Activated CD4-positive, alpha-beta T cell treated with anti-CD3 and anti-CD28 coated beads for 36 hours (primary cell): ENCODE data around the gene PLCXD3. TPM values are rescaled to one million over a fixed set of nuclear protein-coding genes. Genes with fewer than 3 reads are reported as not detected.
A peak's percentile ranks its signal among the peaks of the same experiment; 100 is the strongest.
"Not testable (repeated sequence)": the region's sequence is repeated elsewhere in the genome, so short reads cannot be mapped to it uniquely, and the experiment has no call there.

ENCODE experiments used
- ATAC-seq: fragments of 200-7000 bp; cut with Tn5 transposase; one replicate; pipeline ENCODE4 v1.10.0; 2021; ENCODE audit warnings: mild to moderate bottlenecking, moderate library complexity
- CTCF ChIA-PET: fragments of 350-600 bp; sonication (Branson Sonifier 250); formaldehyde crosslinking; loops from one replicate; lab custom pipeline; 2021; ENCODE audit warnings: antibody characterized with exemption; lab: Charles Lee
- POLR2A ChIA-PET: fragments of 350-600 bp; sonication (Branson Sonifier 250); formaldehyde crosslinking; loops from one replicate; lab custom pipeline; 2021; ENCODE audit warnings: antibody characterized with exemption, inconsistent platforms; lab: Charles Lee
- DNase-seq: peaks from one replicate; pipeline ENCODE4 v3.0.0-alpha.2; 2020
- H3K27ac Mint-ChIP-seq: one replicate; pipeline ENCODE4 v1.8.0; 2021; ENCODE audit warnings: mixed read lengths
- H3K27me3 Mint-ChIP-seq: one replicate; pipeline ENCODE4 v1.8.0; 2021; ENCODE audit warnings: mixed read lengths
- H3K36me3 Mint-ChIP-seq: one replicate; pipeline ENCODE4 v1.8.0; 2021; ENCODE audit warnings: low read depth, mixed read lengths
- H3K4me1 Mint-ChIP-seq: one replicate; pipeline ENCODE4 v1.8.0; 2021; ENCODE audit warnings: mixed read lengths
- H3K4me3 Mint-ChIP-seq: one replicate; pipeline ENCODE4 v1.8.0; 2021; ENCODE audit warnings: mild to moderate bottlenecking, moderate library complexity, mixed read lengths
- H3K9me3 Mint-ChIP-seq: one replicate; pipeline ENCODE4 v1.8.0; 2021; ENCODE audit warnings: low read depth, mixed read lengths
- intact Hi-C, 2 experiments: fragments of 100-400 bp; cut with DNase I in 1 of 2; cut with micrococcal nuclease in 1 of 2; formaldehyde crosslinking; loops; one replicate each; pipeline versions ENCODE4 v1.14.2 to v1.15.1; 2022 to 2024; cut with DNase I, micrococcal nuclease
- total RNA-seq, 2 experiments: library from RNA; stranded (reverse); gene quantifications; one replicate each; pipeline ENCODE4 v1.2.3, GENCODE V29; 2021

PLCXD3 gene
- total RNA-seq, 2 experiments from 2014 or later, result not detected

- intact Hi-C loops, result no loop called here
- CTCF ChIA-PET, result no interaction called here
- POLR2A ChIA-PET, result no interaction called here
- H3K9me3 Mint-ChIP-seq, result no peaks in the 10 kb centered on the region
- H3K4me3 Mint-ChIP-seq, result no peak overlapping the region
- no peaks in the 10 kb centered on the region for H3K4me1 Mint-ChIP-seq
- no peak overlapping the region for H3K27ac Mint-ChIP-seq
- DNase-seq (no peak), ATAC-seq (no peak)
- no peaks in the 10 kb centered on the region for H3K36me3 Mint-ChIP-seq
- H3K27me3 Mint-ChIP-seq, result no peaks in the 10 kb centered on the region
Observed at GRCh38 chr5:41339339-41339738, 171.1 kb downstream of the PLCXD3 start.

DNA sequence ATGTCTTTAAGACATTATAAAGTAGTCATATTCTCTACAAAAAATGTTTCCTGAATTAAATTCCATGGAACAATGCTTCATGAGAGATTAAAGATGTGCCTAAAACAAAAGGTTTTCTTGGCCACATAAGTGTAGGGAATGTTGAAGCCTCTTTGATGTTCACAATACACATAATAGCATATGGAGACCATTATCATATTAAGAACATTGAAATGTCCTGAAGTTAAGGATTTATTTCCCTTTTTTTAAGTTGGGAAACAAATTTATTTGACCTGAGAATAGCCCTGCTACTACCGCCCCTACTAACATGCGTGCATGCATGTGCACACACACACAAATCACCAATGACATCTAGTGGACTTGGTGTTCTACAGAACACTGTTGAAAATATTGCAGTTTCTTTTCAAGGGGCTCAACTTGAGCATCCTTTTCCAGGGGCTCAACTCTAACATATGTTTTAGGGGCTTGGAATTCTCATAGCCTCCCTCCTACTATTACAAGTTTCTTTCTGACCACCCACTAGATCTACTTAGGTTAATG, 172.2 kb downstream of the PLCXD3 start:
- no peak for DNase-seq
- no peak for ATAC-seq
- ChIA-PET POLR2A (no interaction called here), CTCF (no interaction called here)
- no peak overlapping the region for H3K4me3 Mint-ChIP-seq
- no peaks in the 10 kb centered on the region for H3K27me3 Mint-ChIP-seq
- no peaks in the 10 kb centered on the region for H3K9me3 Mint-ChIP-seq
- H3K36me3 Mint-ChIP-seq, result no peaks in the 10 kb centered on the region
- H3K27ac Mint-ChIP-seq, result no peak overlapping the region
- H3K4me1 Mint-ChIP-seq, result no peaks in the 10 kb centered on the region
- intact Hi-C loops, result no loop called here

DNA sequence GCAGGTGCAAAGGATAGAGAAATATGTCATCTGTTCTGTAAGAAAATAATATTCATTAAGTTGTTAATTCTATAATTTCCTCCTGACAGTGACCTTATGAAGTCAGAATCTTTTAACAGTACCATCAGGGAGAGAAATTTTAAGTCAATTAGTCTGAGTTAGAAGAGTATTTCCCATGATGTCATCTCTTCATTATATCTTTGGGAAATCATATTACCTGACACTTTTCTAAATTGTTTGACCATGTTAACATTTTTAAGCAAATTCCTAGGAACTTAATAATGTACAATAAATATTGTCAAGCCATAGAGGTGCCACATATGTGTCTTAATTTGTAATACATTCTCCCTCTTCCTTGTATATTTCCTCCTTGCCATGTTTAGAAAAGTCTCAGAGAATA, 172.7 kb downstream of the PLCXD3 start:
- ChIA-PET POLR2A (no interaction called here), CTCF (no interaction called here)
- H3K9me3 Mint-ChIP-seq, result no peaks in the 10 kb centered on the region
- ATAC-seq (no peak), DNase-seq (no peak)
- no peak overlapping the region for H3K4me3 Mint-ChIP-seq
- H3K4me1 Mint-ChIP-seq, result no peaks in the 10 kb centered on the region
- no peaks in the 10 kb centered on the region for H3K36me3 Mint-ChIP-seq
- intact Hi-C loops, result no loop called here
- H3K27ac Mint-ChIP-seq, result no peak overlapping the region
- H3K27me3 Mint-ChIP-seq, result no peaks in the 10 kb centered on the region

DNA sequence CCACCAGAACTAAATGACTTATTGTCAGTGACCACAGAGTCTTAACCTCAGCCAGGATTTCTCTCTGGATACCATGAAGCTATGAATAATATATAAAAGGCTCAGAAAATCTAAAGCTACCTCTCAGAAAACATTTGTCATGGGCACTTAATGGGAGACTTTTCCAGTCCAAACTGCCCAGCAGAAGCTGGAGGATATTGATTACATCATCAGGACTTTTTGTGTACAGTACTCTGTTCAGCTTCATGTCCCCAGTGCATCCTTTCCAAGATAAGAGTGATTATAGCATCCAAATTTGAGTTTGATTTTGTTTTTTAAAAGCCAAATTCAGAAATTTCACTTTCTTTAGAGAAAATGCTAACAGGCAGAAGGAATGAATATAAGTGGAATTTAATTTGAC, 173.2 kb downstream of the PLCXD3 start:
- ATAC-seq (no peak), DNase-seq (no peak)
- intact Hi-C loops, result no loop called here
- Mint-ChIP-seq H3K27ac (no peak overlapping the region), H3K4me1 (no peaks in the 10 kb centered on the region), H3K4me3 (no peak overlapping the region), H3K9me3 (no peaks in the 10 kb centered on the region), H3K27me3 (no peaks in the 10 kb centered on the region), H3K36me3 (no peaks in the 10 kb centered on the region)
- POLR2A ChIA-PET, result no interaction called here
- CTCF ChIA-PET, result no interaction called here

DNA sequence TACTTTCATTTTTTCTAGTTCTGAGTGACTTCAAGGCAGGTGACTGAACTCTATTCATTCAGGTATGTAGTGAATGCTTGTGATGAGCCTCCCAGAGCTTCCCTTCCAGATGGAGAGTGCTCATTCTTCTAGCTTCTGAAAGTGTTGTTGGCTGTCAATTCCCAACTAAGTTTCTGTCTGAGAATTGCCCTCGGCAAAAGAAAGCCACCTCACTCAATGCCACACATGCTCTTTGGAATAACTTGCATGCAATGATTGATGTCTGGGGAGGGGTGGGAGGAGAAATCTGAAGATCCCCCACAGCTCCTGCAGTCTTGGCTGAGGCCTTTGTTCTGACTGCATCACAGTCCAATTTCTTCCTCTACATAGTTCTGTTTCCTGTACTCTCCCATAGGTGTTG, 173.9 kb downstream of the PLCXD3 start:
- DNase-seq (no peak), ATAC-seq (no peak)
- intact Hi-C loops, result no loop called here
- Mint-ChIP-seq H3K4me1 (no peaks in the 10 kb centered on the region), H3K27ac (no peak overlapping the region), H3K4me3 (no peak overlapping the region), H3K36me3 (no peaks in the 10 kb centered on the region), H3K9me3 (no peaks in the 10 kb centered on the region), H3K27me3 (no peaks in the 10 kb centered on the region)
- CTCF ChIA-PET, result no interaction called here
- POLR2A ChIA-PET, result no interaction called here

DNA sequence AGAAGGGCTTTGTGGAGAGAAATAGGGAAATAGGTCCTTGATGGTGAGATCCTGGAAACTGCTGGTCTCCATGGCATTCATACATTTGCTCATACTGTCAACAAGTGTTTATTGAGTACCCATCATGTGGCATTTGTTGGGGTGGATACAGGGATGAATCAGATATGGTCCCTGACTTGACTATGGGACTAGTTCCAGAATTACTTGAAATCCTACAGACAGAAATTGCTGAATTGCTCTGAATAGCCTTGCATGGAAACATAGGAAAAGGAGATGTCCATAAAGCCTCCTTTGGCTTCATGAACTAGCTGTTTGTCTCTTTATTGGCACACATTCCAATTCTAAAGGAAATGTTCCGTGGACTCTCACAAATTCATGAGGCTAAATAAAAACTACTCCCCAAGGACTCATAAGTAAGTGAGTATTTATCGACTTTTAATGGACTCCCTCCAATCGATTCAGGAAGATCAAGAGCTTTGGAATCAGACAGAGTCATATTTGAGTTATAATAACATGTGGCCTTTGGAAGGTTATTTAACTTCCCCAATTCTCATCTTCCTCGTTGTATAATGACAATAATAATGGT, 174.7 kb downstream of the PLCXD3 start:
- ChIA-PET POLR2A (no interaction called here), CTCF (no interaction called here)
- no peaks in the 10 kb centered on the region for H3K27me3 Mint-ChIP-seq
- no peak overlapping the region for H3K27ac Mint-ChIP-seq
- ATAC-seq (no peak), DNase-seq (no peak)
- H3K4me1 Mint-ChIP-seq, result no peaks in the 10 kb centered on the region
- intact Hi-C loops, result no loop called here
- H3K9me3 Mint-ChIP-seq, result no peaks in the 10 kb centered on the region
- H3K4me3 Mint-ChIP-seq, result no peak overlapping the region
- no peaks in the 10 kb centered on the region for H3K36me3 Mint-ChIP-seq

GRCh38 chr5:41334758-41335157, 175.6 kb downstream of the PLCXD3 start:
- no peak overlapping the region for H3K27ac Mint-ChIP-seq
- ChIA-PET CTCF (no interaction called here), POLR2A (no interaction called here)
- no peaks in the 10 kb centered on the region for H3K9me3 Mint-ChIP-seq
- H3K4me3 Mint-ChIP-seq, result no peak overlapping the region
- no peak for ATAC-seq
- peak; percentile 8 for DNase-seq
- no peaks in the 10 kb centered on the region for H3K36me3 Mint-ChIP-seq
- no peaks in the 10 kb centered on the region for H3K27me3 Mint-ChIP-seq
- H3K4me1 Mint-ChIP-seq, result no peaks in the 10 kb centered on the region
- intact Hi-C loops, result no loop called here

GRCh38 chr5:41334221-41334620, 176.2 kb downstream of the PLCXD3 start:
- no peaks in the 10 kb centered on the region for H3K36me3 Mint-ChIP-seq
- intact Hi-C loops, result no loop called here
- H3K4me3 Mint-ChIP-seq, result no peak overlapping the region
- ATAC-seq, result no peak
- DNase-seq, result no peak
- POLR2A ChIA-PET, result no interaction called here
- CTCF ChIA-PET, result no interaction called here
- H3K9me3 Mint-ChIP-seq, result no peaks in the 10 kb centered on the region
- H3K27ac Mint-ChIP-seq, result no peak overlapping the region
- H3K4me1 Mint-ChIP-seq, result no peaks in the 10 kb centered on the region
- H3K27me3 Mint-ChIP-seq, result no peaks in the 10 kb centered on the region

- Mint-ChIP-seq H3K4me3 (no peak overlapping the region), H3K9me3 (peaks cover 2% of the 10 kb centered on the region), H3K4me1 (no peaks in the 10 kb centered on the region), H3K27ac (no peak overlapping the region), H3K36me3 (no peaks in the 10 kb centered on the region), H3K27me3 (no peaks in the 10 kb centered on the region)
- ChIA-PET POLR2A (no interaction called here), CTCF (no interaction called here)
- no peak for ATAC-seq
- no peak for DNase-seq
- intact Hi-C loops, result no loop called here
Observed at GRCh38 chr5:41325074-41325473, 185.3 kb downstream of the PLCXD3 start.

- H3K4me1 Mint-ChIP-seq, H3K36me3 Mint-ChIP-seq, H3K4me3 Mint-ChIP-seq, ATAC-seq, POLR2A ChIA-PET, H3K27me3 Mint-ChIP-seq, H3K27ac Mint-ChIP-seq, CTCF ChIA-PET, DNase-seq, H3K9me3 Mint-ChIP-seq, intact Hi-C loops: not testable (repeated sequence)
Observed at GRCh38 chr5:41322826-41323225, 187.6 kb downstream of the PLCXD3 start.

GRCh38 chr5:41312478-41313060, 197.8 kb downstream of the PLCXD3 start:
- Mint-ChIP-seq H3K4me1 (no peaks in the 10 kb centered on the region), H3K4me3 (no peak overlapping the region), H3K36me3 (no peaks in the 10 kb centered on the region), H3K27me3 (no peaks in the 10 kb centered on the region), H3K9me3 (no peaks in the 10 kb centered on the region), H3K27ac (no peak overlapping the region)
- no peak for ATAC-seq
- POLR2A ChIA-PET, result no interaction called here
- intact Hi-C loops, result no loop called here
- CTCF ChIA-PET, result interaction anchor here (1.2 kb wide), 1 partner anchor 10 kb away, joined by 3 read pairs; no protein-coding TSS in a partner anchor
- DNase-seq, result no peak

DNA sequence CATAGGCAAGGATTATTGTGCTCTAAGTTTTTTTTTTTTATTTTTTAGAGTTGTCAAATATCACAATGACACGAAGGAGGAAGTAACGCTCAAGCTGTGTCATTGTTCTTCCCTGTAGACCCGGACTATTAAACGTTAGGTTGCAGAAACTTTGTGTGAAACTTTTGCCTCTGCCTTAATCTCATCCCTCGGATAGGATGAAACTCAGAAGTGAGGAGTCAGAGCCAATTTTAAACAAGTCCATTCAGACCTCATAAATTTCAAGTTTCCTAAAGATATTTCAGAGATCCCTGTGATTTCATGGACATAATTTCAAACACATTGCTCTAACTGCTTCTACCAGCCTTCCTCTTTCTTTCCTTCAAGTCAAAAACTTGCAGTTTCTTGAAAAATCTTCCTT, 198.3 kb downstream of the PLCXD3 start:
- Mint-ChIP-seq H3K9me3 (no peaks in the 10 kb centered on the region), H3K27ac (no peak overlapping the region), H3K36me3 (no peaks in the 10 kb centered on the region), H3K4me1 (no peaks in the 10 kb centered on the region), H3K27me3 (no peaks in the 10 kb centered on the region), H3K4me3 (no peak overlapping the region)
- DNase-seq (no peak), ATAC-seq (no peak)
- ChIA-PET POLR2A (no interaction called here), CTCF (no interaction called here)
- intact Hi-C loops, result no loop called here
